RWPE1 (cell line): Measurements from ENCODE around the gene RAB7A.

ENCODE experiments used
- CTCF ChIA-PET: fragments of 350-600 bp; sonication (Branson Sonifier 250); formaldehyde crosslinking; extraction: SDS; loops from one replicate; lab custom pipeline; 2021; lab: Yijun Ruan, JAX
- POLR2A ChIA-PET: fragments of 400-600 bp; formaldehyde crosslinking; extraction: SDS; loops from one replicate; lab custom pipeline; 2020; ENCODE audit warnings: antibody characterized with exemption; ENCODE audit not compliant: low non-redundant PET; lab: Yijun Ruan, JAX
- DNase-seq: peaks from one replicate; pipeline ENCODE4 v3.0.0; 2012; ENCODE audit warnings: low spot score
- H3K27ac ChIP-seq: fragments of 450-650 bp; 2 replicates; pipeline ENCODE4 v1.5.1; 2017
- TF ChIP-seq, protein P1 (sequence below): fragments of 450-650 bp; conservative IDR thresholded peaks from 2 replicates; pipeline ENCODE4 v1.5.1; 2017; ENCODE audit warnings: low read depth, mild to moderate bottlenecking

RAB7A gene

DNA sequence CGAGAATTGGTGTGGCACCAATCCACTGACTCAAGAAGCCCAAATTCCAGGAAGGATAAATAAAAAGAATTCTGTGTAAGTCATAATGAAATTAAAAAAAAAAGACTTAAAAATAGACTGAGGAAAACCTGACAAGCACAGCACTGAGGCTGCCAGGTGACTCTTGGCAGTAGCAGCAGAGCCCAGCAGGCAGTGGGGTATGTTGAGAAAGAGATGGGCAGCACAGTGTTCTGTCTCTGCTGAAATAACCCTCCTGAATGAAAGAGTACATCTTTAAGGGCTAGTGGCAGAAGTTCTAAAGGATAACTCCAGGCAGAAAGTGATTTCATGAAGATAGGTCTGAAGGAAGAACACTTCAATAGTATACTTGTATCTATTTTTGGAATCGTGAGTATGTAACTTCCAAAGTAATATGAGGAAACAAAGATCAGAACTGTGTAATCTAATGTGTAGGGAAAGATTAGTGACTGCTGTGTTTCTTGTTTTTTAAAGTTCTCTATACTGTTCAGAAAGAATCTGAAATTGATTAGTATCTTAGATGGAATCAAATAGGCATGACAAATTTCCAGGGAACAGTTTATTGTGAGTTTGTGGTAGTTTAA lies 75.9 kb downstream of the RAB7A start:
- ChIA-PET CTCF (no interaction called here), POLR2A (no interaction called here)
- TF ChIP-seq, protein P1, sequence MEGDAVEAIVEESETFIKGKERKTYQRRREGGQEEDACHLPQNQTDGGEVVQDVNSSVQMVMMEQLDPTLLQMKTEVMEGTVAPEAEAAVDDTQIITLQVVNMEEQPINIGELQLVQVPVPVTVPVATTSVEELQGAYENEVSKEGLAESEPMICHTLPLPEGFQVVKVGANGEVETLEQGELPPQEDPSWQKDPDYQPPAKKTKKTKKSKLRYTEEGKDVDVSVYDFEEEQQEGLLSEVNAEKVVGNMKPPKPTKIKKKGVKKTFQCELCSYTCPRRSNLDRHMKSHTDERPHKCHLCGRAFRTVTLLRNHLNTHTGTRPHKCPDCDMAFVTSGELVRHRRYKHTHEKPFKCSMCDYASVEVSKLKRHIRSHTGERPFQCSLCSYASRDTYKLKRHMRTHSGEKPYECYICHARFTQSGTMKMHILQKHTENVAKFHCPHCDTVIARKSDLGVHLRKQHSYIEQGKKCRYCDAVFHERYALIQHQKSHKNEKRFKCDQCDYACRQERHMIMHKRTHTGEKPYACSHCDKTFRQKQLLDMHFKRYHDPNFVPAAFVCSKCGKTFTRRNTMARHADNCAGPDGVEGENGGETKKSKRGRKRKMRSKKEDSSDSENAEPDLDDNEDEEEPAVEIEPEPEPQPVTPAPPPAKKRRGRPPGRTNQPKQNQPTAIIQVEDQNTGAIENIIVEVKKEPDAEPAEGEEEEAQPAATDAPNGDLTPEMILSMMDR = no peak
- no peak overlapping the region for H3K27ac ChIP-seq
- no peak for DNase-seq

DNA sequence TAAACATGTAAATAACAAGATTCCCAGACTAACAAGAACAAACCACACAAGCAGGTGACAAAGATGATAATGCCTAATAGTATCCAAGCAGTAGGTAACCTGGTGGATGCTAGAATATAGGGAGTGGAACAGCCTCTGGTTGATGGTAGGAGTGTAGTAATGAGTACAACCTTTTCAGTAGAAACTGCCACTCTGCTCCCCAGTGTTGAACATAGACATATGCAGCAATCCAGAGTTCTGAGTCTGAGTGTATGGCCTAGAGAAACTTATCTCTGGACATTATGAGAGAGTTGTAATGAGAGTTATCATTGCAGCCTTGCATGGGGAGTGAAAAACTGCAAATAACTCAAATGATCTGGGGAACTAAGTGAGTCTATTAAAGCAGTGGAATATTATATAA lies 77.3 kb downstream of the RAB7A start:
- POLR2A ChIA-PET = no interaction called here
- CTCF ChIA-PET = interaction anchor here (0.7 kb wide), 2 partner anchors 94 to 98 kb away, joined by 3 to 5 read pairs; no protein-coding TSS in a partner anchor
- TF ChIP-seq, protein P1 = no peak
- H3K27ac ChIP-seq = no peak overlapping the region
- no peak for DNase-seq

DNA sequence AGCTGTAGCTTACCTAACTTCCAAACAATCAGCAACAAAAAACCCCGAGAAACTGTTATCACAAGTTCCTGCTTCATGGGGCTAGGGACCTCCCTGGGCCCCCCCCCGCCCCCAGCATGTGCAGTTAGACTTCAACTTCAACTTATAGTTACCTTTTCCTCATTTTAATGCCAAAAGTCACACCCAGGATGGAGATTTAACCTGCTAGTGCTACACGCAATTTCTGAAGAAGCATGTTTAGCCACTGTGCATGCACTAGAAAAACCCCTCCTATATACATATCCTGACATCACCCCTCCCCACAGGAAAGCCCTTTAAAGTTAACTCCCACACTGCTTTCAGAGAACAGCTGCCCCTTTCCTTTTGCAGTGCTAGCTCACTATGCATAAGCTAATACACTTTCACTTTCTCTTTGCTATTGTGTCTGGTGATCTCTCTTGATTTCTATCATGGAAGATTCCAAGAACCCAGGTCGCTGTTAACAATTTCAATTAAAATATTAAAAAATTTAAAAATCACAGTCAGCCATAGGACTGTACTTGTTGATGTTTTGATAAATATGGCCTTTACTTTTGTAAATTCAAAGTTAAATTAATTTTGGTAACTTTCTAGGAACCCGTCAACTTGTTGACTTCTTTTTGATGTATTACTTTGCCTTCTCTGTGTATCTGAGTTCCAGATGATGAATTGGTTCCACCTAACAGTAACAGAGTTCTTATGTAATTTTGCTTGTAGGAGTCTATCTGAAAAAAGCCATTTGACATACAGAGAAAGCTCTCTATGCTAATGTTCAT lies 78.2 kb downstream of the RAB7A start:
- TF ChIP-seq, protein P1 = no peak
- H3K27ac ChIP-seq = no peak overlapping the region
- CTCF ChIA-PET = interaction anchor here (0.7 kb wide), 1 partner anchor 97 kb away, joined by 3 read pairs; no protein-coding TSS in a partner anchor
- POLR2A ChIA-PET = no interaction called here
- no peak for DNase-seq

DNA sequence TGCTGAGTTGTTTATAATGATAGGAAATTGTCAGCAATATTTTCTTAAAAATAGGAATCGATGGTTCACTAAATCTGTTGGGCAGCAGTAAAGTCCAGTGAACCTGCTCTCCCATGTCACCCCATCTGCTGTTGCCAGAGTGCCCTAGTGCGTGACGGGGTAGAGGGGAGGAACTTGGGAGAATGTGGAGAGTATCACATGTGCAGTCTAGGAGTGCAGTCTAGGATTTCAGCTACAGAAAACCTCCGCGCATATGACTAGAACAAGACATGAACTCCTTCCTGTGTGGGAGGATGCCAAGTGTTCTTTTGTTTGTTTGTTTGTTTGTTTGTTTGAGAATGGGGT lies 78.8 kb downstream of the RAB7A start:
- H3K27ac ChIP-seq = no peak overlapping the region
- TF ChIP-seq, protein P1 = no peak
- ChIA-PET CTCF (interaction anchor here (0.5 kb wide), 1 partner anchor 1652 kb away, joined by 3 read pairs; no protein-coding TSS in a partner anchor), POLR2A (no interaction called here)
- no peak for DNase-seq

DNA sequence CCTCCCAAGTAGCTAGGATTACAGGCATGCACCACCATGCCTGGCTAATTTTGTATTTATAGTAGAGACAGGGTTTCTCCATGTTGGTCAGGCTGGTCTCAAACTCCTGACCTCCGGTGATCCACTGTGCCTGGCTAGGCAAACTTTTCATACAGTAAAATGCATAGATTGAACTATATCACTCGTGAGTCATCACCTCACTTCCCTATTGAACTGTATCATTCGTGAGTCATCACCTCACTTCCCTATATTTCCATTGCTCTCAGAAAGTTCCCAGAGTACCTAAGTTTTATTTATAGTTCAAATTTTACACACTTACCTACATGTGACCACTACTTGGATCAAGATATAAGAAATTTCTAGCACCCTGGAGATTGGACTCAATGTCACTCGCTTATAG lies 79.8 kb downstream of the RAB7A start:
- peak overlapping the region; percentile 67 for H3K27ac ChIP-seq
- POLR2A ChIA-PET = no interaction called here
- TF ChIP-seq, protein P1 = no peak
- peak; percentile 69 for DNase-seq
- CTCF ChIA-PET = no interaction called here

DNA sequence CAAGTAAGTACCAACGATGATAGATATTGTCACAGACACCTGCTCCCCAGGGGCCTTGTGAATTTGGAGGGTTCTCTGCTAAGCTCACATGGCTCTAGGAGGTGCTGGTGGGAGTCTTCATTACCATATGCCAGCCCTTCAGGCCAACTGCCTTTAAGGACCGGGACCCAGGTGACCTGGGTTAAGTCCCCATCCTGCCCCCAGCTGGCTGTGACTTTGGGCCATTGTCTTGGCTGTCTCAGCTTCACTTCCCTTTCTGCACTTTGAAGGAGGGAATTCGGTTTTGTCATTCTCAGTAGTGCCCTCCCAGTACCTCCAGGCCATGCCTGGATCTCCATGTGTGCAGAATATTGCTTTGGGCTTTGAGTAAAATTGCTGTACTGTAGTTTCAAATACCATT lies 80.6 kb downstream of the RAB7A start:
- no peak for DNase-seq
- CTCF ChIA-PET = interaction anchor here (0.6 kb wide), 1 partner anchor 80 kb away, joined by 3 read pairs; no protein-coding TSS in a partner anchor
- H3K27ac ChIP-seq = peak overlapping the region; percentile 43
- POLR2A ChIA-PET = no interaction called here
- TF ChIP-seq, protein P1 = no peak
